ENCODE measurements around the gene MRPL36.

GRCh38 chr5:1801967-1802295 lies 2.3 kb upstream of the MRPL36 start:
- TF ChIP-seq CTCF (conservative IDR thresholded peaks at IDR 0.05 in 1 of 2, IDR thresholded peaks at IDR 0.05 in 1 of 2; ENCODE audit: extremely low read depth in 1 of 2, insufficient read depth in 1 of 2, low read depth in 1 of 2, low read length in 2 of 2), result no peak
- no peak for TF ChIP-seq EZH2 (IDR thresholded peaks at IDR 0.05; ENCODE audit: borderline replicate concordance, low read length)
